ENCODE data around the gene GPR146. TPM values are rescaled to one million over a fixed set of nuclear protein-coding genes. Genes with fewer than 3 reads are reported as not detected.
A peak's percentile ranks its signal among the peaks of the same experiment; 100 is the strongest.

The GPR146 gene
- total RNA-seq, 1 experiment from 2014 or later: 22.2 TPM

GRCh38 chr7:1094870-1095269 is 50.5 kb downstream of the GPR146 start:
- no peak for DNase-seq (ENCODE audit: low read depth)
- in situ Hi-C loops (cut with HindIII; ENCODE audit: low pct_unique_long_range_greater_than_20kb, low sequenced_read_pairs): no loop called here

GRCh38 chr7:1095621-1096155 is 51.3 kb downstream of the GPR146 start:
- in situ Hi-C loops (cut with HindIII; ENCODE audit: low pct_unique_long_range_greater_than_20kb, low sequenced_read_pairs): no loop called here
- DNase-seq (ENCODE audit: low read depth): no peak

- no peak for DNase-seq (ENCODE audit: low read depth)
- in situ Hi-C loops (cut with HindIII; ENCODE audit: low pct_unique_long_range_greater_than_20kb, low sequenced_read_pairs): no loop called here
Measured at GRCh38 chr7:1096156-1097119, 52.1 kb downstream of the GPR146 start.

GRCh38 chr7:1097120-1097504 is 52.8 kb downstream of the GPR146 start:
- DNase-seq (ENCODE audit: low read depth): no peak
- in situ Hi-C loops (cut with HindIII; ENCODE audit: low pct_unique_long_range_greater_than_20kb, low sequenced_read_pairs): no loop called here

- in situ Hi-C loops (cut with HindIII; ENCODE audit: low pct_unique_long_range_greater_than_20kb, low sequenced_read_pairs): no loop called here
- no peak for DNase-seq (ENCODE audit: low read depth)
Measured at GRCh38 chr7:1098243-1099153, 54.2 kb downstream of the GPR146 start.

- in situ Hi-C loops (cut with HindIII; ENCODE audit: low pct_unique_long_range_greater_than_20kb, low sequenced_read_pairs): no loop called here
- DNase-seq (ENCODE audit: low read depth): no peak
Measured at GRCh38 chr7:1099154-1099542, 54.8 kb downstream of the GPR146 start.

GRCh38 chr7:1099637-1100036 is 55.3 kb downstream of the GPR146 start:
- in situ Hi-C loops (cut with HindIII; ENCODE audit: low pct_unique_long_range_greater_than_20kb, low sequenced_read_pairs): no loop called here
- DNase-seq (ENCODE audit: low read depth): no peak

- DNase-seq (ENCODE audit: low read depth): no peak
- in situ Hi-C loops (cut with HindIII; ENCODE audit: low pct_unique_long_range_greater_than_20kb, low sequenced_read_pairs): no loop called here
Measured at GRCh38 chr7:1100386-1100785, 56.0 kb downstream of the GPR146 start.

GRCh38 chr7:1100834-1101562 is 56.7 kb downstream of the GPR146 start:
- no peak for DNase-seq (ENCODE audit: low read depth)
- in situ Hi-C loops (cut with HindIII; ENCODE audit: low pct_unique_long_range_greater_than_20kb, low sequenced_read_pairs): no loop called here

- in situ Hi-C loops (cut with HindIII; ENCODE audit: low pct_unique_long_range_greater_than_20kb, low sequenced_read_pairs): no loop called here
- DNase-seq (ENCODE audit: low read depth): peak; percentile 90
Measured at GRCh38 chr7:1101563-1102431, 57.5 kb downstream of the GPR146 start.

GRCh38 chr7:1103009-1103788 is 58.9 kb downstream of the GPR146 start:
- no peak for DNase-seq (ENCODE audit: low read depth)
- in situ Hi-C loops (cut with HindIII; ENCODE audit: low pct_unique_long_range_greater_than_20kb, low sequenced_read_pairs): no loop called here

GRCh38 chr7:1103789-1104515 is 59.6 kb downstream of the GPR146 start:
- in situ Hi-C loops (cut with HindIII; ENCODE audit: low pct_unique_long_range_greater_than_20kb, low sequenced_read_pairs): no loop called here
- DNase-seq (ENCODE audit: low read depth): no peak

GRCh38 chr7:1104516-1105179 is 60.3 kb downstream of the GPR146 start:
- no peak for DNase-seq (ENCODE audit: low read depth)
- in situ Hi-C loops (cut with HindIII; ENCODE audit: low pct_unique_long_range_greater_than_20kb, low sequenced_read_pairs): no loop called here

GRCh38 chr7:1105189-1105588 is 60.8 kb downstream of the GPR146 start:
- in situ Hi-C loops (cut with HindIII; ENCODE audit: low pct_unique_long_range_greater_than_20kb, low sequenced_read_pairs): no loop called here
- no peak for DNase-seq (ENCODE audit: low read depth)

- no peak for DNase-seq (ENCODE audit: low read depth)
- in situ Hi-C loops (cut with HindIII; ENCODE audit: low pct_unique_long_range_greater_than_20kb, low sequenced_read_pairs): no loop called here
Measured at GRCh38 chr7:1106063-1106792, 61.9 kb downstream of the GPR146 start.

Data from Caki2 (cell line).